SK-N-SH treated with all-trans-retinoic acid at 6 μM for 48 hours (cell line): ENCODE data around the gene ZFP14.

Source experiments
- ATAC-seq: fragments of 200-7000 bp; cut with Tn5 transposase; 3 replicates; pipeline ENCODE4 v1.9.1; 2020; ENCODE audit warnings: mild to moderate bottlenecking, moderate library complexity
- ARNTL ChIP-seq: fragments of 450-650 bp; formaldehyde crosslinking; IDR thresholded peaks from 2 replicates; pipeline ENCODE4 v1.5.0; 2020; ENCODE audit warnings: low read depth, mild to moderate bottlenecking, moderate library complexity, borderline replicate concordance
- BACH2 ChIP-seq: fragments of 250-450 bp; sonication (Bioruptor Pico); IDR thresholded peaks from 2 replicates; pipeline ENCODE4 v1.9.0; 2021; ENCODE audit warnings: mild to moderate bottlenecking, borderline replicate concordance
- CSDC2 ChIP-seq: fragments of 250-450 bp; sonication (Bioruptor Pico); IDR thresholded peaks from 2 replicates; pipeline ENCODE4 v1.5.0; 2020; ENCODE audit warnings: mild to moderate bottlenecking, moderate library complexity
- CSRNP3 ChIP-seq: fragments of 250-450 bp; sonication (Bioruptor Pico); IDR thresholded peaks from 2 replicates; pipeline ENCODE4 v1.5.1; 2021; ENCODE audit warnings: mild to moderate bottlenecking, moderate library complexity
- ESRRG ChIP-seq: fragments of 250-450 bp; sonication (Bioruptor Pico); IDR thresholded peaks from 2 replicates; pipeline ENCODE4 v1.6.1; 2021; ENCODE audit warnings: mild to moderate bottlenecking
- GLIS3 ChIP-seq: fragments of 250-450 bp; sonication (Bioruptor Pico); IDR thresholded peaks from 2 replicates; pipeline ENCODE4 v1.5.0; 2020; ENCODE audit warnings: mild to moderate bottlenecking, moderate library complexity
- ISL1 ChIP-seq: fragments of 250-450 bp; sonication (Bioruptor Pico); IDR thresholded peaks from 2 replicates; pipeline ENCODE4 v2.1.2; 2022; ENCODE audit warnings: mild to moderate bottlenecking, moderate library complexity
- OSR1 ChIP-seq: fragments of 250-450 bp; sonication (Bioruptor Pico); IDR thresholded peaks from 2 replicates; pipeline ENCODE4 v1.8.0; 2022; ENCODE audit warnings: moderate library complexity, mild to moderate bottlenecking, inconsistent platforms
- PATZ1 ChIP-seq: fragments of 250-450 bp; sonication (Bioruptor Pico); IDR thresholded peaks from 2 replicates; pipeline ENCODE4 v1.8.0; 2020; ENCODE audit warnings: mild to moderate bottlenecking, moderate library complexity, borderline replicate concordance
- POU6F1 ChIP-seq: fragments of 250-450 bp; sonication (Bioruptor Pico); IDR thresholded peaks from 2 replicates; pipeline ENCODE4 v1.8.0; 2021; ENCODE audit warnings: low read depth, mild to moderate bottlenecking, moderate library complexity, borderline replicate concordance
- PPARA ChIP-seq: fragments of 250-450 bp; sonication (Bioruptor Pico); IDR thresholded peaks from 2 replicates; pipeline ENCODE4 v1.5.0; 2020; ENCODE audit warnings: mild to moderate bottlenecking, borderline replicate concordance
- RARB ChIP-seq: fragments of 250-450 bp; sonication (Bioruptor Pico); IDR thresholded peaks from 2 replicates; pipeline ENCODE4 v1.8.0; 2021; ENCODE audit warnings: mild to moderate bottlenecking, moderate library complexity
- SNAI2 ChIP-seq: fragments of 250-450 bp; sonication (Bioruptor Pico); IDR thresholded peaks from 2 replicates; pipeline ENCODE4 v1.5.0; 2020; ENCODE audit warnings: mild to moderate bottlenecking, moderate library complexity
- TCF4 ChIP-seq: fragments of 250-450 bp; sonication (Bioruptor Pico); IDR thresholded peaks from 2 replicates; pipeline ENCODE4 v1.8.0; 2021; ENCODE audit warnings: mild to moderate bottlenecking, moderate library complexity, borderline replicate concordance
- TSHZ2 ChIP-seq: fragments of 250-450 bp; sonication (Bioruptor Pico); IDR thresholded peaks from 2 replicates; pipeline ENCODE4 v1.5.0; 2020; ENCODE audit warnings: mild to moderate bottlenecking, moderate library complexity
- ZC3H10 ChIP-seq: fragments of 250-450 bp; sonication (Bioruptor Pico); IDR thresholded peaks from 2 replicates; pipeline ENCODE4 v1.5.1; 2021; ENCODE audit warnings: mild to moderate bottlenecking, moderate library complexity
- ZFP3 ChIP-seq: fragments of 250-450 bp; sonication (Bioruptor Pico); IDR thresholded peaks from 2 replicates; pipeline ENCODE4 v1.5.0; 2020; ENCODE audit warnings: mild to moderate bottlenecking, moderate library complexity
- ZFP30 ChIP-seq: fragments of 450-650 bp; formaldehyde crosslinking; IDR thresholded peaks from 2 replicates; pipeline ENCODE4 v1.5.0; 2022; ENCODE audit warnings: mild to moderate bottlenecking, moderate library complexity
- ZNF565 ChIP-seq: fragments of 450-650 bp; formaldehyde crosslinking; conservative IDR thresholded peaks from 2 replicates; pipeline ENCODE4 v1.5.0; 2020; ENCODE audit warnings: low read depth, mild to moderate bottlenecking, moderate library complexity
- ZNF70 ChIP-seq: fragments of 450-650 bp; formaldehyde crosslinking; IDR thresholded peaks from 2 replicates; pipeline ENCODE4 v1.5.0; 2020; ENCODE audit warnings: mild to moderate bottlenecking, moderate library complexity
- ZNF8 ChIP-seq: fragments of 450-650 bp; formaldehyde crosslinking; IDR thresholded peaks from 2 replicates; pipeline ENCODE4 v1.5.0; 2020; ENCODE audit warnings: mild to moderate bottlenecking, moderate library complexity

Gene ZFP14

GRCh38 chr19:36373638-36374156 lies 5.3 kb downstream of the ZFP14 start:
- no peak for ATAC-seq
- no peak for TF ChIP-seq GLIS3 (CRISPR knock-in tag)
- no peak for TF ChIP-seq ZFP30 (CRISPR knock-in tag)
- no peak for TF ChIP-seq TCF4 (CRISPR knock-in tag)
- no peak for TF ChIP-seq CSDC2 (CRISPR knock-in tag)
- no peak for TF ChIP-seq RARB (CRISPR knock-in tag)
- TF ChIP-seq SNAI2 (CRISPR knock-in tag) = no peak
- no peak for TF ChIP-seq ISL1 (CRISPR knock-in tag)
- TF ChIP-seq OSR1 (CRISPR knock-in tag) = no peak
- TF ChIP-seq POU6F1 (CRISPR knock-in tag) = no peak
- no peak for TF ChIP-seq PPARA (CRISPR knock-in tag)
- TF ChIP-seq ZNF70 (CRISPR knock-in tag) = no peak
- TF ChIP-seq ZNF8 (CRISPR knock-in tag) = no peak
- TF ChIP-seq PATZ1 (CRISPR knock-in tag) = no peak
- no peak for TF ChIP-seq TSHZ2 (CRISPR knock-in tag)
- no peak for TF ChIP-seq ZC3H10 (CRISPR knock-in tag)
- no peak for TF ChIP-seq ARNTL (CRISPR knock-in tag)
- no peak for TF ChIP-seq CSRNP3 (CRISPR knock-in tag)
- TF ChIP-seq BACH2 (CRISPR knock-in tag) = no peak

- no peak for TF ChIP-seq RARB (CRISPR knock-in tag)
- no peak for TF ChIP-seq CSDC2 (CRISPR knock-in tag)
- no peak for TF ChIP-seq PPARA (CRISPR knock-in tag)
- no peak for TF ChIP-seq SNAI2 (CRISPR knock-in tag)
- TF ChIP-seq CSRNP3 (CRISPR knock-in tag) = no peak
- no peak for TF ChIP-seq ZNF8 (CRISPR knock-in tag)
- no peak for TF ChIP-seq TCF4 (CRISPR knock-in tag)
- TF ChIP-seq ZNF565 (CRISPR knock-in tag) = no peak
- TF ChIP-seq BACH2 (CRISPR knock-in tag) = no peak
- no peak for TF ChIP-seq GLIS3 (CRISPR knock-in tag)
- no peak for TF ChIP-seq ZFP3
- no peak for TF ChIP-seq ZC3H10 (CRISPR knock-in tag)
- TF ChIP-seq, all 23 proteins: peak for 0
- no peak for ATAC-seq
Observed at GRCh38 chr19:36371886-36372285, 7.1 kb downstream of the ZFP14 start.

- TF ChIP-seq ZNF70 (CRISPR knock-in tag) (no peak), ZFP30 (CRISPR knock-in tag) (no peak), PPARA (CRISPR knock-in tag) (no peak), OSR1 (CRISPR knock-in tag) (no peak), ZNF565 (CRISPR knock-in tag) (no peak), BACH2 (CRISPR knock-in tag) (no peak), ESRRG (no peak), TCF4 (CRISPR knock-in tag) (no peak), ZFP3 (no peak), ZC3H10 (CRISPR knock-in tag) (no peak), ARNTL (CRISPR knock-in tag) (no peak), ISL1 (CRISPR knock-in tag) (no peak)
- no peak for ATAC-seq
Observed at GRCh38 chr19:36363845-36364244, 15.2 kb downstream of the ZFP14 start.
